GM12878 (cell line): ENCODE measurements around the gene TLCD5. TPM values are rescaled to one million over a fixed set of nuclear protein-coding genes. Genes with fewer than 3 reads are reported as not detected.

Experiments
- ATAC-seq: fragments of 200-7000 bp; cut with Tn5 transposase; 3 replicates; pipeline ENCODE4 v1.9.1; 2020; ENCODE audit warnings: mild to moderate bottlenecking, moderate library complexity
- BruUV-seq: library from RNA; stranded (reverse); fragments of 400-500 nt; replicated peaks from 2 replicates; lab custom pipeline; 2021; lab: Mats Ljungman, UMichigan
- CTCF ChIA-PET: fragments of 300-600 bp; sonication (Branson Sonifier 250); formaldehyde crosslinking; extraction: SDS; loops from one replicate; lab custom pipeline; 2021; ENCODE audit warnings: inconsistent platforms; lab: Yijun Ruan, JAX
- POLR2A ChIA-PET: fragments of 350-600 bp; formaldehyde crosslinking; extraction: SDS; loops from one replicate; lab custom pipeline; 2021; ENCODE audit warnings: inconsistent platforms; lab: Charles Lee
- RAD21 ChIA-PET: fragments of 300-600 bp; sonication (Branson Sonifier 250); formaldehyde crosslinking; loops from one replicate; lab custom pipeline; 2023; ENCODE audit warnings: antibody characterized with exemption; ENCODE audit not compliant: unreplicated experiment; lab: Charles Lee
- SMC1A ChIA-PET: fragments of 300-600 bp; sonication (Branson Sonifier 250); formaldehyde crosslinking; loops from one replicate; lab custom pipeline; 2023; ENCODE audit not compliant: unreplicated experiment, uncharacterized antibody; lab: Charles Lee
- DNase-seq: peaks from one replicate; pipeline ENCODE4 v3.0.0-alpha.2; 2011; ENCODE audit warnings: low read depth, low spot score
- FAIRE-seq: peaks from 3 replicates; lab custom pipeline; 2011; peaks lifted over from hg19 to GRCh38; lab: Jason Lieb, UNC
- H2AFZ ChIP-seq: 2 replicates; pipeline ENCODE4 v1.6.0; 2011; ENCODE audit warnings: low read depth, low read length, control low read depth; ENCODE audit not compliant: control insufficient read depth
- H3K27ac ChIP-seq: 2 replicates; pipeline ENCODE4 v1.5.1; 2011; ENCODE audit warnings: control low read depth; ENCODE audit not compliant: control insufficient read depth, insufficient read depth
- H3K27me3 ChIP-seq, 2 experiments: replicated peaks in 1 of 2; 2 replicates each; pipeline versions ENCODE4 v1.6.0 to v1.6.1; 2011; ENCODE audit warnings: low read length in 1 of 2; ENCODE audit not compliant: control insufficient read depth in 2 of 2, insufficient read depth in 2 of 2
- H3K36me3 ChIP-seq, 2 experiments: 2 replicates each; pipeline ENCODE4 v1.5.1; 2011; ENCODE audit warnings: low read length in 1 of 2; ENCODE audit not compliant: control insufficient read depth in 2 of 2, insufficient read depth in 2 of 2
- H3K4me1 ChIP-seq: 2 replicates; pipeline ENCODE4 v1.6.1; 2011; ENCODE audit warnings: mild to moderate bottlenecking, low read length, moderate library complexity, mixed read lengths; ENCODE audit not compliant: control insufficient read depth, insufficient read depth
- H3K4me2 ChIP-seq: 2 replicates; pipeline ENCODE4 v1.6.0; 2011; ENCODE audit warnings: control low read depth; ENCODE audit not compliant: control insufficient read depth, insufficient read depth
- H3K4me3 ChIP-seq: fragments of 200-600 bp; sonication (generic); 2 replicates; pipeline ENCODE4 v1.5.1; 2016
- H3K79me2 ChIP-seq: 2 replicates; pipeline ENCODE4 v1.6.0; 2011; ENCODE audit warnings: low read length; ENCODE audit not compliant: control insufficient read depth, insufficient read depth
- H3K9ac ChIP-seq: 2 replicates; pipeline ENCODE4 v1.8.0; 2011; ENCODE audit warnings: low read length, control low read depth, mixed read lengths; ENCODE audit not compliant: control insufficient read depth, insufficient read depth
- H3K9me3 ChIP-seq: replicated peaks from 3 replicates; pipeline ENCODE4 v1.5.1; 2011; ENCODE audit warnings: mild to moderate bottlenecking, low read length; ENCODE audit not compliant: control insufficient read depth, insufficient read depth
- H4K20me1 ChIP-seq: 2 replicates; pipeline ENCODE4 v1.6.0; 2011; ENCODE audit not compliant: control insufficient read depth, insufficient read depth
- BACH1 ChIP-seq: fragments of 450-650 bp; IDR thresholded peaks from 2 replicates; pipeline ENCODE4 v1.6.1; 2017; ENCODE audit warnings: mild to moderate bottlenecking, borderline replicate concordance
- KAT2A ChIP-seq: conservative IDR thresholded peaks from 2 replicates; pipeline ENCODE4 v1.6.1; 2011; ENCODE audit warnings: low read depth, low read length; ENCODE audit not compliant: control insufficient read depth
- PML ChIP-seq: IDR thresholded peaks from 2 replicates; pipeline ENCODE4 v1.6.1; 2012; ENCODE audit warnings: low read length, inconsistent platforms
- RB1 ChIP-seq: fragments of 450-650 bp; formaldehyde crosslinking; IDR thresholded peaks from 2 replicates; pipeline ENCODE4 v1.6.1; 2017; ENCODE audit warnings: mild to moderate bottlenecking, borderline replicate concordance
- RUNX3 ChIP-seq: IDR thresholded peaks from 2 replicates; pipeline ENCODE4 v1.6.1; 2012; ENCODE audit warnings: low read length, inconsistent platforms
- SMARCA5 ChIP-seq: fragments of 450-650 bp; IDR thresholded peaks from 2 replicates; pipeline ENCODE4 v1.6.1; 2017; ENCODE audit warnings: mild to moderate bottlenecking
- SMC3 ChIP-seq: IDR thresholded peaks from 2 replicates; pipeline ENCODE4 v1.6.1; 2011; ENCODE audit warnings: low read length, improper control_type of control experiment, borderline replicate concordance
- SUPT20H ChIP-seq: IDR thresholded peaks from 2 replicates; pipeline ENCODE4 v1.6.1; 2011; ENCODE audit warnings: low read depth, mild to moderate bottlenecking, low read length, moderate library complexity, borderline replicate concordance; ENCODE audit not compliant: control insufficient read depth
- USF2 ChIP-seq: IDR thresholded peaks from 2 replicates; pipeline ENCODE4 v1.6.1; 2011; ENCODE audit warnings: low read depth, low read length, improper control_type of control experiment, borderline replicate concordance
- YBX1 ChIP-seq: fragments of 450-650 bp; IDR thresholded peaks from 2 replicates; pipeline ENCODE4 v1.6.1; 2016; ENCODE audit warnings: antibody characterized with exemption
- WGBS: methylation state at CpG from one replicate; pipeline ENCODE4 v1.1.6; 2016; ENCODE audit warnings: low lambda C conversion rate; ENCODE audit not compliant: insufficient replicate concordance, insufficient coverage; ENCODE audit errors: missing lambda C conversion rate; 5-methylcytosine and 5-hydroxymethylcytosine counted together
- in situ Hi-C: fragments of 300-500 bp; cut with MboI; formaldehyde crosslinking; loops from 9 replicates; pipeline ENCODE4 v1.14.3; 2018; ENCODE audit warnings: mixed read lengths
- intact Hi-C: fragments of 100-400 bp; cut with micrococcal nuclease; formaldehyde crosslinking; loops from one replicate; pipeline ENCODE4 v1.14.2; 2022; ENCODE audit not compliant: unreplicated experiment
- polyA plus RNA-seq, 11 experiments: library from polyadenylated mRNA; depleted of rRNA in 4 of 11; unstranded in 6 of 11; stranded (reverse) in 5 of 11; fragments of >200 nt; fragmentation: Nextera tagmentation in 4 of 11; fragmentation: Illumina TruSeq in 1 of 11; extraction: Ambion mirVana in 4 of 11; extraction: Trizol in 1 of 11; gene quantifications; 1 replicate in 1 of 11; 2 replicates in 10 of 11; pipeline versions ENCODE4 v1.2.1 to v1.2.3, GENCODE V29; 2011 to 2016; ENCODE audit warnings: inconsistent platforms in 2 of 11, missing spikeins in 2 of 11, low read depth in 1 of 11
- total RNA-seq, 4 experiments: library from RNA; depleted of rRNA in 3 of 4; stranded (reverse); fragments of >200 nt in 3 of 4; fragmentation: Illumina TruSeq in 1 of 4; extraction: Trizol in 1 of 4; gene quantifications; 2 replicates each; pipeline versions ENCODE4 v1.2.1 to v1.2.3, GENCODE V29; 2013 to 2021

The TLCD5 gene
- total and polyA plus RNA-seq, 10 of the 15 experiments (the other 5 are each of a cell fraction or from before 2014, with no cell fraction given): 2.4 to 13.3 (median 3.2) TPM

GRCh38 chr11:120340529-120340928 is 15.4 kb downstream of the TLCD5 start:
- ChIA-PET CTCF (interaction anchor here (0.9 to 2.1 kb wide), 6 partner anchors 8 to 87 kb away, joined by 3 to 7 read pairs (median 4); no protein-coding TSS in a partner anchor), POLR2A (interaction anchor here (0.6 to 1.5 kb wide), 3 partner anchors 10 to 84 kb away, joined by 4 to 6 read pairs (median 4); no protein-coding TSS in a partner anchor), RAD21 (interaction anchor here (1.2 to 2.2 kb wide), 6 partner anchors 50 to 154 kb away, joined by 3 to 15 read pairs (median 4); no protein-coding TSS in a partner anchor), SMC1A (interaction anchor here (0.7 to 4.9 kb wide), 9 partner anchors 8 to 112 kb away, joined by 3 to 37 read pairs (median 7); no protein-coding TSS in a partner anchor)
- Histone ChIP-seq H3K36me3 (no peaks in the 10 kb centered on the region), H3K9ac (no peak overlapping the region), H3K27ac (no peak overlapping the region), H3K27me3 (no peaks in the 10 kb centered on the region), H3K4me1 (peaks cover 22% of the 10 kb centered on the region), H3K4me2 (peak overlapping the region; percentile 10), H3K9me3 (no peaks in the 10 kb centered on the region; the same call in 2 of the 3 replicates), H3K79me2 (peaks cover 61% of the 10 kb centered on the region), H3K4me3 (peak overlapping the region; percentile 49; the same call in 1 of the 2 replicates), H4K20me1 (peaks cover 2% of the 10 kb centered on the region), H2AFZ (no peak overlapping the region)
- FAIRE-seq: no peak
- in situ Hi-C loops: no loop called here
- no peak for TF ChIP-seq SMC3
- no peak; the same call in 1 of the 2 replicates for TF ChIP-seq BACH1
- no peak for TF ChIP-seq KAT2A
- TF ChIP-seq USF2: no peak
- no peak for TF ChIP-seq SMARCA5
- TF ChIP-seq SUPT20H: no peak
- no peak for TF ChIP-seq RUNX3
- TF ChIP-seq PML: no peak
- TF ChIP-seq YBX1: no peak
- no peak for TF ChIP-seq RB1
- ATAC-seq: no peak
- intact Hi-C loops: no loop called here
- BruUV-seq: no TSS peak
- no peak for DNase-seq
- 94% methylated on average over 2 of the region's 2 CpGs for WGBS
